HepG2 (cell line): ENCODE measurements around the gene RGS14. TPM values are rescaled to one million over a fixed set of nuclear protein-coding genes. Genes with fewer than 3 reads are reported as not detected.

ENCODE experiments used
- SALL1 ChIP-seq: sonication (generic); formaldehyde crosslinking; IDR thresholded peaks from 2 replicates; pipeline ENCODE4 v1.8.0; 2022; ENCODE audit warnings: mild to moderate bottlenecking, missing genetic modification reagents
- TBX3 ChIP-seq: fragments of 450-650 bp; IDR thresholded peaks from 2 replicates; pipeline ENCODE4 v1.6.1; 2017; ENCODE audit warnings: antibody characterized with exemption, mild to moderate bottlenecking, inconsistent platforms, borderline replicate concordance
- ZFX ChIP-seq: sonication (generic); formaldehyde crosslinking; IDR thresholded peaks from 2 replicates; pipeline ENCODE4 v1.4.0; 2020; ENCODE audit warnings: mild to moderate bottlenecking, low read depth, missing genetic modification reagents, moderate library complexity
- ZMYM2 ChIP-seq: sonication (generic); formaldehyde crosslinking; IDR thresholded peaks from 2 replicates; pipeline ENCODE4 v1.8.0; 2022; ENCODE audit warnings: mild to moderate bottlenecking, missing genetic modification reagents
- ZMYM4 ChIP-seq: sonication (generic); formaldehyde crosslinking; IDR thresholded peaks from 2 replicates; pipeline ENCODE4 v1.8.1; 2023; ENCODE audit warnings: mild to moderate bottlenecking, missing genetic modification reagents
- ZNF44 ChIP-seq: sonication (generic); formaldehyde crosslinking; IDR thresholded peaks from 2 replicates; pipeline ENCODE4 v1.5.1; 2020; ENCODE audit warnings: mild to moderate bottlenecking, missing genetic modification reagents
- ZNF775 ChIP-seq: sonication (generic); formaldehyde crosslinking; IDR thresholded peaks from 2 replicates; pipeline ENCODE4 v1.4.0; 2020; ENCODE audit warnings: missing genetic modification reagents, mild to moderate bottlenecking, moderate library complexity, borderline replicate concordance
- polyA plus RNA-seq, 8 experiments: library from polyadenylated mRNA; depleted of rRNA in 3 of 8; stranded (reverse) in 7 of 8; unstranded in 1 of 8; fragments of >200 nt; fragmentation: Illumina TruSeq in 4 of 8; extraction: Trizol in 4 of 8; gene quantifications; 2 replicates each; pipeline versions ENCODE4 v1.2.1 to v1.2.3, GENCODE V29; 2011 to 2016; ENCODE audit warnings: low read depth in 4 of 8, missing spikeins in 1 of 8, mixed read lengths in 1 of 8; ENCODE audit not compliant: insufficient read depth in 1 of 8
- total RNA-seq, 5 experiments: library from RNA; depleted of rRNA; stranded (reverse); fragments of >200 nt; fragmentation: Illumina TruSeq; extraction: Trizol; gene quantifications; 2 replicates each; pipeline ENCODE4 v1.2.3, GENCODE V29; 2016; ENCODE audit warnings: low read depth in 1 of 5
- TF ChIP-seq, protein P1 (sequence below): IDR thresholded peaks from 2 replicates; pipeline ENCODE4 v1.6.1; 2016; ENCODE audit warnings: low read depth, control low read depth
- TF ChIP-seq, protein P2 (sequence below): sonication (generic); formaldehyde crosslinking; IDR thresholded peaks from 2 replicates; pipeline ENCODE4 v1.9.0; 2021; ENCODE audit warnings: missing genetic modification reagents, borderline replicate concordance
- TF ChIP-seq, protein P3 (sequence below): IDR thresholded peaks from 2 replicates; pipeline ENCODE4 v1.6.1; 2016; ENCODE audit warnings: low read depth, borderline replicate concordance
- TF ChIP-seq, protein P4 (sequence below): sonication (generic); formaldehyde crosslinking; IDR thresholded peaks from 2 replicates; pipeline ENCODE4 v1.5.1; 2020; ENCODE audit warnings: mild to moderate bottlenecking, missing genetic modification reagents, borderline replicate concordance
- TF ChIP-seq, protein P5 (sequence below): sonication (generic); formaldehyde crosslinking; conservative IDR thresholded peaks from 2 replicates; pipeline ENCODE4 v1.4.0; 2020; ENCODE audit warnings: missing genetic modification reagents
- TF ChIP-seq, protein P6 (sequence below): sonication (generic); formaldehyde crosslinking; IDR thresholded peaks from 2 replicates; pipeline ENCODE4 v1.8.1; 2023; ENCODE audit warnings: mild to moderate bottlenecking, missing genetic modification reagents
- TF ChIP-seq, protein P7 (sequence below), 2 experiments: sonication (generic) in 1 of 2; formaldehyde crosslinking in 1 of 2; IDR thresholded peaks; 2 replicates each; pipeline versions ENCODE4 v1.4.0 to v1.6.1; 2018 to 2020; ENCODE audit warnings: missing genetic modification reagents in 2 of 2, borderline replicate concordance in 1 of 2, low read depth in 1 of 2, mild to moderate bottlenecking in 1 of 2, missing biosample characterization in 1 of 2

Gene RGS14
- total and polyA plus RNA-seq, 2 of the 13 experiments (the other 11 are each of a cell fraction or from before 2014, with no cell fraction given), result 11.1 to 17.2 TPM

DNA sequence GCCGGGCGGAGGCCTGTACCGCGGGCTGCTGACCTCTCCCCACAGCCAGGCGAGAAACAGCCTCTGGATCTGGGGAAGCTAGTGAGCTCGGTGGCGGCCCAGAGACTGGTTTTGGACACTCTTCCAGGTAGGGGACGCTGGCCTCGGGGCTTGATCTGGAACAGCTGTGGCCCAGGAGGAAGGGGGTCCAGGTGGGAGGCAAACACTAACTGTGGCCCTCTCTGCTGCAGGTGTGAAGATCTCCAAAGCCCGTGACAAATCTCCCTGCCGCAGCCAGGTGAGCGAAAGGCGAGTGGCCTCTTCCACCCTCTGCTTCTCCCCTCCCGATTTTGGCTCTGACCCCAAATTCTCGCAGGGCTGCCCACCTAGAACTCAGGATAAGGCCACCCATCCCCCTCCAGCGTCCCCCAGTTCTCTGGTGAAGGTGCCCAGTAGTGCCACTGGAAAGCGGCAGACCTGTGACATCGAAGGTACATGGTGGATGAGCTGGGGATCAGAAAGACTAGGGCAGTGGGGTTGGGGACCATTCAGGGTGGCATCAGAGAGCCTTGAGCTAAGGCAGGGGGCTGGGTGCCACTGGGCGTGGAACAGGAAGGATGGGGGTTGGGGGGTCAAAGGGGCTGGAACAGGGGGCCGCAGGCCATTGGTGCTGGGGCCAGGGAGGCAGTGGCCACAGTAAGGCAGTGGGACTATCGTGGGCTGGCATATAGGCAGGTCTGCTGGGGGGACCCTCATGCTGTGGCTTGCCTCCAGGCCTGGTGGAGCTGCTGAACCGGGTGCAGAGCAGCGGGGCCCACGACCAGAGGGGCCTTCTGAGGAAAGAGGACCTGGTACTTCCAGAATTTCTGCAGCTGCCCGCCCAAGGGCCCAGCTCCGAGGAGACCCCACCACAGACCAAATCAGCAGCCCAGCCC lies 13.7 kb downstream of the RGS14 start (continued):
- TF ChIP-seq, protein P1, sequence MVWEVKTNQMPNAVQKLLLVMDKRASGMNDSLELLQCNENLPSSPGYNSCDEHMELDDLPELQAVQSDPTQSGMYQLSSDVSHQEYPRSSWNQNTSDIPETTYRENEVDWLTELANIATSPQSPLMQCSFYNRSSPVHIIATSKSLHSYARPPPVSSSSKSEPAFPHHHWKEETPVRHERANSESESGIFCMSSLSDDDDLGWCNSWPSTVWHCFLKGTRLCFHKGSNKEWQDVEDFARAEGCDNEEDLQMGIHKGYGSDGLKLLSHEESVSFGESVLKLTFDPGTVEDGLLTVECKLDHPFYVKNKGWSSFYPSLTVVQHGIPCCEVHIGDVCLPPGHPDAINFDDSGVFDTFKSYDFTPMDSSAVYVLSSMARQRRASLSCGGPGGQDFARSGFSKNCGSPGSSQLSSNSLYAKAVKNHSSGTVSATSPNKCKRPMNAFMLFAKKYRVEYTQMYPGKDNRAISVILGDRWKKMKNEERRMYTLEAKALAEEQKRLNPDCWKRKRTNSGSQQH (CRISPR knock-in tag), result peak; percentile 18; the same call in 1 of the 2 replicates
- TF ChIP-seq ZMYM2 (CRISPR knock-in tag) (no peak), ZFX (CRISPR knock-in tag) (peak; percentile 77; the same call in 1 of the 2 replicates), ZNF775 (no peak), TBX3 (no peak), ZMYM4 (CRISPR knock-in tag) (peak; percentile 42), ZNF44 (CRISPR knock-in tag) (no peak), SALL1 (CRISPR knock-in tag) (peak; percentile 9; the same call in 1 of the 2 replicates)
- TF ChIP-seq, protein P2, sequence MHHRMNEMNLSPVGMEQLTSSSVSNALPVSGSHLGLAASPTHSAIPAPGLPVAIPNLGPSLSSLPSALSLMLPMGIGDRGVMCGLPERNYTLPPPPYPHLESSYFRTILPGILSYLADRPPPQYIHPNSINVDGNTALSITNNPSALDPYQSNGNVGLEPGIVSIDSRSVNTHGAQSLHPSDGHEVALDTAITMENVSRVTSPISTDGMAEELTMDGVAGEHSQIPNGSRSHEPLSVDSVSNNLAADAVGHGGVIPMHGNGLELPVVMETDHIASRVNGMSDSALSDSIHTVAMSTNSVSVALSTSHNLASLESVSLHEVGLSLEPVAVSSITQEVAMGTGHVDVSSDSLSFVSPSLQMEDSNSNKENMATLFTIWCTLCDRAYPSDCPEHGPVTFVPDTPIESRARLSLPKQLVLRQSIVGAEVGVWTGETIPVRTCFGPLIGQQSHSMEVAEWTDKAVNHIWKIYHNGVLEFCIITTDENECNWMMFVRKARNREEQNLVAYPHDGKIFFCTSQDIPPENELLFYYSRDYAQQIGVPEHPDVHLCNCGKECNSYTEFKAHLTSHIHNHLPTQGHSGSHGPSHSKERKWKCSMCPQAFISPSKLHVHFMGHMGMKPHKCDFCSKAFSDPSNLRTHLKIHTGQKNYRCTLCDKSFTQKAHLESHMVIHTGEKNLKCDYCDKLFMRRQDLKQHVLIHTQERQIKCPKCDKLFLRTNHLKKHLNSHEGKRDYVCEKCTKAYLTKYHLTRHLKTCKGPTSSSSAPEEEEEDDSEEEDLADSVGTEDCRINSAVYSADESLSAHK (CRISPR knock-in tag), result no peak
- TF ChIP-seq, protein P3, sequence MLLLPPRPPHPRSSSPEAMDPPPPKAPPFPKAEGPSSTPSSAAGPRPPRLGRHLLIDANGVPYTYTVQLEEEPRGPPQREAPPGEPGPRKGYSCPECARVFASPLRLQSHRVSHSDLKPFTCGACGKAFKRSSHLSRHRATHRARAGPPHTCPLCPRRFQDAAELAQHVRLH (CRISPR knock-in tag), result 0 out of 2 replicates have a peak, but pooled peaks have one; percentile 17
- TF ChIP-seq, protein P4, sequence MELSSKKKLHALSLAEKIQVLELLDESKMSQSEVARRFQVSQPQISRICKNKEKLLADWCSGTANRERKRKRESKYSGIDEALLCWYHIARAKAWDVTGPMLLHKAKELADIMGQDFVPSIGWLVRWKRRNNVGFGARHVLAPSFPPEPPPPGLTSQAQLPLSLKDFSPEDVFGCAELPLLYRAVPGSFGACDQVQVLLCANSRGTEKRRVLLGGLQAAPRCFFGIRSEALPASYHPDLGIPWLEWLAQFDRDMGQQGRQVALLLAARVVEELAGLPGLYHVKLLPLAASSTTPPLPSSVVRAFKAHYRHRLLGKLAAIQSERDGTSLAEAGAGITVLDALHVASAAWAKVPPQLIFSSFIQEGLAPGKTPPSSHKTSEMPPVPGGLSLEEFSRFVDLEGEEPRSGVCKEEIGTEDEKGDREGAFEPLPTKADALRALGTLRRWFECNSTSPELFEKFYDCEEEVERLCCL (CRISPR knock-in tag), result no peak
- TF ChIP-seq, protein P5, sequence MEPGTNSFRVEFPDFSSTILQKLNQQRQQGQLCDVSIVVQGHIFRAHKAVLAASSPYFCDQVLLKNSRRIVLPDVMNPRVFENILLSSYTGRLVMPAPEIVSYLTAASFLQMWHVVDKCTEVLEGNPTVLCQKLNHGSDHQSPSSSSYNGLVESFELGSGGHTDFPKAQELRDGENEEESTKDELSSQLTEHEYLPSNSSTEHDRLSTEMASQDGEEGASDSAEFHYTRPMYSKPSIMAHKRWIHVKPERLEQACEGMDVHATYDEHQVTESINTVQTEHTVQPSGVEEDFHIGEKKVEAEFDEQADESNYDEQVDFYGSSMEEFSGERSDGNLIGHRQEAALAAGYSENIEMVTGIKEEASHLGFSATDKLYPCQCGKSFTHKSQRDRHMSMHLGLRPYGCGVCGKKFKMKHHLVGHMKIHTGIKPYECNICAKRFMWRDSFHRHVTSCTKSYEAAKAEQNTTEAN (CRISPR knock-in tag), result no peak; the same call in 1 of the 2 replicates
- TF ChIP-seq, protein P6, sequence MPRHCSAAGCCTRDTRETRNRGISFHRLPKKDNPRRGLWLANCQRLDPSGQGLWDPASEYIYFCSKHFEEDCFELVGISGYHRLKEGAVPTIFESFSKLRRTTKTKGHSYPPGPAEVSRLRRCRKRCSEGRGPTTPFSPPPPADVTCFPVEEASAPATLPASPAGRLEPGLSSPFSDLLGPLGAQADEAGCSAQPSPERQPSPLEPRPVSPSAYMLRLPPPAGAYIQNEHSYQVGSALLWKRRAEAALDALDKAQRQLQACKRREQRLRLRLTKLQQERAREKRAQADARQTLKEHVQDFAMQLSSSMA, result 0 out of 2 replicates have a peak, but pooled peaks have one; percentile 12
- TF ChIP-seq, protein P7, sequence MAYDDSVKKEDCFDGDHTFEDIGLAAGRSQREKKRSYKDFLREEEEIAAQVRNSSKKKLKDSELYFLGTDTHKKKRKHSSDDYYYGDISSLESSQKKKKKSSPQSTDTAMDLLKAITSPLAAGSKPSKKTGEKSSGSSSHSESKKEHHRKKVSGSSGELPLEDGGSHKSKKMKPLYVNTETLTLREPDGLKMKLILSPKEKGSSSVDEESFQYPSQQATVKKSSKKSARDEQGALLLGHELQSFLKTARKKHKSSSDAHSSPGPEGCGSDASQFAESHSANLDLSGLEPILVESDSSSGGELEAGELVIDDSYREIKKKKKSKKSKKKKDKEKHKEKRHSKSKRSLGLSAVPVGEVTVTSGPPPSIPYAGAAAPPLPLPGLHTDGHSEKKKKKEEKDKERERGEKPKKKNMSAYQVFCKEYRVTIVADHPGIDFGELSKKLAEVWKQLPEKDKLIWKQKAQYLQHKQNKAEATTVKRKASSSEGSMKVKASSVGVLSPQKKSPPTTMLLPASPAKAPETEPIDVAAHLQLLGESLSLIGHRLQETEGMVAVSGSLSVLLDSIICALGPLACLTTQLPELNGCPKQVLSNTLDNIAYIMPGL (CRISPR knock-in tag; IDR thresholded peaks at IDR 0.05; ENCODE audit: borderline replicate concordance in 1 of 2, low read depth in 1 of 2), result no peak; a peak in 1 of 4 replicates
